Measurements from ENCODE around the gene ZNF469. TPM values are rescaled to one million over a fixed set of nuclear protein-coding genes. Genes with fewer than 3 reads are reported as not detected.

Gene ZNF469
- total RNA-seq, 4 donors from 2014 or later: 0.74 to 10.9 (median 0.93) TPM

GRCh38 chr16:88374736-88375135, 8.0 kb upstream of the ZNF469 start:
- no peak for TF ChIP-seq CTCF (IDR thresholded peaks at IDR 0.05)
- no peak for DNase-seq (ENCODE audit: low spot score)
- no peak for ATAC-seq (ENCODE audit: low FRiP score)

GRCh38 chr16:88375236-88375975, 7.4 kb upstream of the ZNF469 start:
- no peak for DNase-seq (ENCODE audit: low spot score)
- no peak for ATAC-seq (ENCODE audit: low FRiP score)

GRCh38 chr16:88375996-88376834, 6.5 kb upstream of the ZNF469 start:
- no peak for ATAC-seq (ENCODE audit: low FRiP score)

More at GRCh38 chr16:88375236-88375975, 7.4 kb upstream of the ZNF469 start:
- TF ChIP-seq CTCF (IDR thresholded peaks at IDR 0.05): no peak

GRCh38 chr16:88376835-88377726, 5.7 kb upstream of the ZNF469 start:
- TF ChIP-seq CTCF (IDR thresholded peaks at IDR 0.05): no peak
- DNase-seq (ENCODE audit: low spot score) (no peak), ATAC-seq (ENCODE audit: low FRiP score) (no peak)

More at GRCh38 chr16:88375996-88376834, 6.5 kb upstream of the ZNF469 start:
- no peak for DNase-seq (ENCODE audit: low spot score)
- no peak for TF ChIP-seq CTCF (IDR thresholded peaks at IDR 0.05)

GRCh38 chr16:88377961-88378360, 4.8 kb upstream of the ZNF469 start:
- TF ChIP-seq CTCF (IDR thresholded peaks at IDR 0.05): no peak
- ATAC-seq (ENCODE audit: low FRiP score): no peak
- no peak for DNase-seq (ENCODE audit: low spot score)

- no peak for ATAC-seq (ENCODE audit: low FRiP score)
- no peak for TF ChIP-seq CTCF (IDR thresholded peaks at IDR 0.05)
- no peak for DNase-seq (ENCODE audit: low spot score)
These were observed 4.4 kb upstream of the ZNF469 start for GRCh38 chr16:88378401-88378800.

All from omental fat pad (tissue), 4 donors.